Activated gamma-delta T cell (primary cell): ENCODE measurements around the gene TSPAN2.

Experiments
- DNase-seq: peaks from one replicate; lab custom pipeline; 2025; lab: John Stamatoyannopoulos, UW

The TSPAN2 gene

DNA sequence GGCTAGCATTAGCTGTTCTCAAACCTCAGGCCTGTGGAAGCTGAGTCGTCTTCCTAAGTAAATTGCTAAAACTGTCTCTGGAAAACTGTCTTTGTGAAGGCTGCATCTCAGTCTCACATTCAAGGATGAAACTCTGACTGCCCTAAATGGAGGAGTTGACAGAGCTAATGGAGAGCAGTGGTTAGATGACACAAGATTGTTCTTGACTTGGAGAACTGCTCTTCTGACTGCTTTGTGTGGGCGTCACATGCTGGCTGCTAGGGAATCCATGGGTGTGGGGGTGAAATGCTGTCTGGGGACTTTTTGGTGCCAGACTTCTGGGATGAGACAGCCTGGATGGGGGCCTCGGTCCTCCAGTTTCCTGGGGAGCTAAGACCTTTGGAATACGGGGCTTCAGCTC is 24.5 kb upstream of the TSPAN2 start:
- no peak for DNase-seq

DNA sequence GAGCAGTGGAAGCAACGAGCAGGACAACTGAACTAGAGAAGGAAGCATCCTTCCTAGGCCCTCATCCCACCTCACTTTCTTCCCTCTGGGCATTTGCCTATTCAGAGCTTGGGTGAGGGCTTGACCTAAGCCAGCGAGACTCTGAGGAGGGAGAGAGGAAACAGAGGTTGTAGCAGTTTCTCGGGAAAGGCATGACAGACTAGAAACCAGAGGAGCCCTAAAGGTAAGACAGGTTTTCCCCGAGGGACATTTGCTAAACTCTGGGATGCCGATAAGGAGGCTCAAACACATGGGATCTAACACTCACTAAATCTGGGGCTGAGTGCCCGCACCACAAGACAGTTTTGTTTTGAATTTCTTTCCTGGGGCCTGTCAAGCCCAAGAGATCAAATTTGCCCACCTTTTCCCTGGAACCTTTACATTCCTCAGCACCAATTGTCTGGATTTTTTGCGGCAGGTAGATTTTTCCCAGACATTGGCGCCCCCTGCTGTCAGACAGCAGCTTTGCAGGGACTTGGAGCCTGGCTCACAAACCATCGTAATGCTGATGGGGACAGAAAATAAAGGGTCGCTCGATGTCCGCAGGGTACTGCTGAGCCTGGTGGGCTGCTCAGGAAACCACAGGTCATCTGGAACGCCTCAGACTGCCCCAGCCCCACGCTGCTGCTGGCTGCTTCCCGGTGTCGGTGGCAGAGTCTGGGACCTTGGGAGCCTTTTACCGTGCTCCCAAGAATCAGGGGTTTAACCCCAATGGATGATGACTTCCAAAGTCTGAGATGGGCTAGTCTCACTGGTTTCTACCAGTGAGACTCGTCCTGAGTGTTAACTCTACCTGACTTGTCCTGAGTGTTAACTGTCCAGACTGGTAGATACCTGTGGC is 23.4 kb upstream of the TSPAN2 start:
- no peak for DNase-seq

DNA sequence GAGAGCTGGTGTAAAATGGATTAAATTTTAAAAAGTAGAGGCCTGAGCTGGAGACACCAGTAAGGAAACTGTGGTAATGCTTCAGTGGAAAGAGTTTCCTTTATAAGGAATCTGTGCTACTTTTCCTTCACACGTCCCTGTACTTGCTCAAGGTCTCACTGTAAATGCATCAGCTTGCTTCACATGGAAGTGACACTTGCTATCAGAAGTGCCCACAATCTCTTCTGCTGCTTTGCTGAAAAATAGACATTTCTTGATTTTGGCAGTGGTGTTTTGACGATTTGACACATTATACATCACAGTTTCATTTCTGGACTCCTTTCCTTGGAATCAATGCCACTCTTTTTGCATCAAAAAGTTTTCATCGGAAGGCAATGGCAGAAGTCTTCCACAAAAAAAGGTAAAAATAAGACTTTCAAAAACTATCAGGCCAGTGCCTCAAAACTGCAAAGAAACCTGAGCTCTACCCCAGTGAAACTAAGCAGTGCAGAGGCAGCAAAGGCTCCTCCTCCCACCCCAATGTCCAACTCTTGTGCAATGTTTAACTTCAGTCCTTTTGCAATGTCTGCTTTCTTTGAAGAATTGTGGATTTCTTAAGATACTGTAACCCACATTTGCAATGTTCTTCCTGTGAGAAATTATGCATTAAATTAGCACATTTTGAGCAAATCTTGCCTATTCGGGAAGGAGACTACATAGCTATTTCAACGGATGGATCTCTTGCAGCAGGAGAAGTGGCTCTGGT is 18.4 kb upstream of the TSPAN2 start:
- no peak for DNase-seq

DNA sequence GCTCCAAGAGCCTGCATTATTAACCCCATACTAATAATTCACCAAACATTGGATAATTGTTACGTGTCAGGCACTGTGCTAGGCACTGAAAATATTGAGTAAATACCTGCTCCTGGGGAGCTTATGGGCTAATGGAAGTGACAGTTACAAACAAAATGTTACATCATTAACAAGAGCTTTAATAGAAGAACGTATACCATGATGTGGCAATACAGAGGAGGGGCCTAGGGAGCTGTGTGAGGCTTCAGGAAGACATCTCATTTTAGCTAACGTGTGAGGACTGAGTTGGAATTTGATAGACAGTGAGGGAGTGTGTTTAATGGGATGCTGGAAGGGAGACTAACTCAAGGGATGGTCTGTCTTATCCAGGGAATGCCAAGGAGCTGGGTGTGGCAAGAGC is 16.5 kb upstream of the TSPAN2 start:
- DNase-seq, result no peak

DNA sequence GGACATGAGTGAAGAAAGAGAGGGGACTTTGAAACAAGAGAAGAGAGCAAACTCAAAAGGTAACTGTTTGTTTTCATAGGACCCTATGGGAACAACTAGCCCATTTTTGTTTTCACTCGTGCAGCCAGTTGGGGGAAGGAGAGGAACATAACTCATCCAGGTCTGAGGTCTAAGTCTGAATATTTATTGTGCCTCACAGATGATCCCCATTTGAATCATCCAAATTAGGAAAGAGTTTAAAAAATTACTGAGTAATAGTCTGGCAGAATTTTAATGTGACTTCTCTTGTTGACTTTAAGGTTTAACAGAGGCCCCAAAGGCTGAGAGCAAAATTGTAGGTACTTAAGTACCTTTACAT is 10.4 kb upstream of the TSPAN2 start:
- no peak for DNase-seq

DNA sequence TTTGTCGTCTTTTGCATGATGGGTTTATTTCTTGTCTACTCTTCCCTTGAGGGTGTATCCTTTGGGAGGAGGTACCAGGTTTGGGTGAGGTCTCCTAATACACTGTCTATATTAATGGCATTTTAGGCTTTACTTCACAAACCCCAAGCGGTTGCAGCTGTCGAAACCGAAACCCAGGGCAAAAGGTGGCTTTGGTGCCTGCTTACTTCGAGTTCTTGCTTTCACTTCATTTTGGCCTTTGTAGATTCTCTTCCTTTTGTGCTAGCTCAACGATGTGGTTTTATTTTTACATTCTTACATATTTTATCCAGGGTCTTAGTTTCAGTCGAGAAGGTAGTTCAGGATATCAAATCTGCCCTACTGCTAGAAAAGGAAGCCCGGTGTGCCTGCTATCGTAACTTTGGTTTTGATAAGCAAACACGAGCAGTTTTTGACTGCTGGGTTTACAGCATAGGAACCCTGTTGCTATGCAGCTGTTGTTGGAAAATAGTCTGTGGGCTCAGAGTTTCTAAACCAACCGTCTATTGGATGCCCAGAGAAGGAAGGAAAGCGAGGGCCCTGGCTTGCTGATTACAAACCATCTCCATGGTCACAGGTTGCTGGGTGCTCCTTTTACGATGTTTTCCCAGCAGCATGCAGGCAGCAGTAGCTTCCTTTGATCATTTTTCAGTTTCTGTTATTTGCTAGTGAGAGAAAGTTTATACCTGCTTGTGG is 9.8 kb upstream of the TSPAN2 start:
- no peak for DNase-seq

DNA sequence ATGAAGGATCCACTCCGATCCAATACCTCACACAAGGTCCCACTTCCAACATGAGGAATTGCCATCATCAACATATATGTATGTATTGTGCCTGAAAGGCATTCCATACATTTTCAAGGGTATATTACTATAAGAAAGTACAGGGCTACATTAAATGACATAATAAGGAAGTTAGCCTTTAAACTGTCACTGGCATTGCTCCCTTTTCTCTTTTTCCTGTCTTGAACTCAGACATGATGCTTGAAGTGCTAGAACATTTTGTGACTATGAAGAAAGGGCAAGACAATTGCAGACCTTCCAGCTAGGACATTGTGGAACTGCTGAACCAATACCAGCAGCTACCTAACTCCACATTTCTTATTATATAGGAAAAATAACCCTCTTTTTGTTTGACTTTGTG is 2.9 kb upstream of the TSPAN2 start:
- DNase-seq, result no peak

DNA sequence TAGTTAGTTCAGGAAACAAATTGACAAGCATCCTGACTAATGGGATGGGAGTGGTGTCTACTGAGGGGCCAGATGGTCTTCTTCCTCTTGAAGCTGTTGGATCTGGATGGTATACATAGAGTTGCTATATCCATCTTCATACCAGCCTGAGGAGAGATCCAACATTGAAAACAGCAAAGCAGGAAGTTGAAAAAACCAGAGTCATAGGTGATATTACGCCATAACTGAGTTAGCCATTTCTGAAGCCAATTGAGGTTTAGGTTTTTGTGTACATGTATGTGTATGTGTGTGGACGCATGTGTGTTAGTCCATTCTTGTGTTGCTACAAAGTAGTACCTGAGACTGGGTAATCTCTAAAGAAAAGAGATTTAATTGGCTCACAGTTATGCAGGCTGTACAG is 2.3 kb upstream of the TSPAN2 start:
- no peak for DNase-seq

DNA sequence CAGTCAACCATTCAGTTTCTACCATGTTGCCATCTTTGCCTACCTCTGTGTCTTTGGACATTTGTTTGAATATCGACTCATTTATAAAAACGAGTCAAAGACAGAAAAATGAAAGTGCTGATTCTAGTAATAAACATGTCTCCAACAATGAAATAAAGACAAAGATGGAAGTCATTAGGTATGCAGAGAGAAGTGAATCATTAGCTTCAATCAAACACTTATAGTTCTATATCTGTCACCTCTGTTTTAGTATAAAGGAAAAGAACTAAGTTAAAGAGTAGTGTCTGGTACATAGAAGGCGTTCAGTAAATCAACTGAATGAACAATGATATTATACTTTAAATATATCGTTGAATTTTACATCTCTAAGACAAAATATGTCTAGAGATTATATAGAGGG is 1.7 kb upstream of the TSPAN2 start:
- DNase-seq, result no peak

DNA sequence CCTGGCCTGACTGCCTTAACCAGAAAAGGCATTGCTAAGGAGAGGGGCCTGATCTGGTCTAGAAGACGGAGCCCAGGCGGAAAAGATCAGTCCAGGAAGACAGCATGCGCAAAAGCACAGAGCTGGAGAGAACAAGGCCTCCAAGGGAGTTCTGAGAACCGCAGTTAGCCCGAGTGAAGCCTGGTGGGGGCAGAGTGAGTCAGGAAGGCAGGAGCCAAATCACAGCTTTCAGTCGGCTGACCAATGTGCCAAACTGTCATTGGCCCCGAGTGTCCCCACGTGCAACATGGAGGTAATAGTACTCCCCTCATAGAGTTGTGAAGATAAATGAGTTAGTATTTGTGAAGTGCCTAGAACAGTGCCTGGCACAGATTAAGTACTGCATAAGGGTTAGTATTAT is 1.2 kb upstream of the TSPAN2 start:
- no peak for DNase-seq

DNA sequence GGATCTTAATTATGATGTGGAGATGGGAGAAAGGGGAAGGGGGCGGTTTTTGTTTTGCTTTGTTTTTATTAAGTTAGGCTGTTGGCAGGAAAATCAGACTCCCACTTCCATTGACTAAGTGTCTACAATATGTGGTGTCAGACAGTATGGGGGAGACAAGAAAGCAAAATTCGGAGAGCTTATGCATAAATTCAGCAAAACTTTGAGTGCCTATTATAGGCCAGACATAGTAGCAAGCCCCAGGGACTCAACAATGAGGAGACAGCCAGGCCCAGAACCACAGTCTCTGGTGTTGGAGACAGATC is 835 bp upstream of the TSPAN2 start:
- no peak for DNase-seq

DNA sequence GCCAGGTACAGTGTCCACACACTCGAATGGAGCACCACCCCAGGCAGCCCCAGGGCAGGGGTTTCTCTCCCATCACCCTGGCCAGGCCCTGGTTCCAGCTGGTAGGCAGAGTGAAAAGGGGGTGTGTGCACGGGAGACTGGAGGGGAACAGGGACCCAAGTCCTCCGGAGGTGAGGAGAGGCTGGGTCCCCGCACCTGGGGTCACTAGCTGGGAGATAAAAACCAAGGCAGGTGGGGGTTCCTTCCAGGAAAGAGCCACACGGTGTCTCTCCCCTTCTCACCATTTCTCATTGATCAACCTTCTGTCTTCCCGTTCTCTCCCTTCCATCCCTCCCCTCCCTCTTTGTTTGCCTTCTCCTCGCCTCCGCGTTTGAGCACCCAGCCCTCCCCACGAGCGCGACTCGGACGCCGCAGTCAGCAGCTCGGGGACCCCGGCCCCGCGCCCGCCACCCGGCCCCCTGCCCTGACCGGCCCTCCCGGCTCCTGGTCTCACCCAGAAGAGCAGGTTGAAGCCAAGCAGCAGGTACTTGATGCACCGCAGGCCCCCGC is 358 bp downstream of the TSPAN2 start:
- no peak for DNase-seq

DNA sequence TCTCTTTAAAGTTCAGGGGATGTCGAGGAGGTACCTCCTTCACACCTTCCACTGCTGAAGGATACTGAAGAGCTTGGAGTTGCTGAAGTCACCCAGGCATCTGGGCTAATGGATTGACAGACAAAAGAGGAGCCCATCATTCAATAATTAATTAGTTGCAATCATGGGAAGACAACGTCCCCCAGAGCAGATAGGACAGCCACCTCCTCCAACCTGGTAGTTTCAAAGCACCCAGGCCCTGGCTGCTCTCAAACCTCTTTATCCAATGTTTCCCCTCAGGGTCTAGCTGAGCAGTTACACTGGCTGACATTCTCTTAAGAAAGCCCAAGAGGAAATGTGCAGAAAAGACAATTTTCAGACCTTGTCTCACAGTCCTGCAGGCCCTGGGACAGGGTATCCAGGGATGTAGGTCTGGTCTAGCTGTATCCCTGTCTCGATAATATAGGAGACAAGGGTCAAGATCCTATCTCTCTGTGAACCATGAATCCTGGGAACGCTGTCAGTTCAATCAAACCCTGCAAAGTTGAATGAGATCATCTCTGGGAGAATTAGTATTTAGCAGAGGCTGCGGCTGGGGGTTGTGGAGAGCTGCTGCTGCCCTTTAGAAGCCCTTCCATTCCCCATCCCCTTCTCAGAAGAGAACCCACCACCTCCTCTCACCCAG is 1.1 kb downstream of the TSPAN2 start:
- no peak for DNase-seq

DNA sequence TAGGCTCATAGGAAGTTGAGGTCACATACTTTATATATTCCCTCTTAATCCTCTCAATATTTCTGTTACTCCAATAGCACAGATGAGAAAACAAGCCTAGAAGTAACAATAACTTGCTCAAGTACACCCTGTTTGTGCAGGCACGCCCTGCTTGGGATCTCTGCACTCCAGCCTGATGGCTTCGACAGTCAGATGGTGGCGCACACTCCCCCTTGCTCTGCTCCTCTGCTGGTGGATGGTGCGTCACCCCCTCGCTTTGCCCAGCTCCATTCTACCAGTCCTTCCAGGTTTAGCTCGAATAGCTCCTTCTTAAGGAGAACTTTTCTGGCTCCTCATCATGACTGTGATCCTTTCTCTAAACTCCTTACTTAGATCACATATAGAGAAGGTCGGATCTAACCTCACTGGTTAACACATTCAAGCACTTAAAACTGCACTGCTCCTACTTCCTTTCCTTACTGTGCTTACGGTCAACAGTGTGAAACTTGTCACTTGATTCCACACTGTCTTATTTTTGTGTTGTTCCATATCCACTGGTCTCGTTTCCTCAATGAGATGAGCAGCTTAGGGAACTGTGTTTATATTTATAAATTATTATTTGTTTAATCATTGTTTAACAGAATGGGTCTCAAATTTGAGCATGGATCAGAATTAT is 3.0 kb downstream of the TSPAN2 start:
- DNase-seq, result no peak

DNA sequence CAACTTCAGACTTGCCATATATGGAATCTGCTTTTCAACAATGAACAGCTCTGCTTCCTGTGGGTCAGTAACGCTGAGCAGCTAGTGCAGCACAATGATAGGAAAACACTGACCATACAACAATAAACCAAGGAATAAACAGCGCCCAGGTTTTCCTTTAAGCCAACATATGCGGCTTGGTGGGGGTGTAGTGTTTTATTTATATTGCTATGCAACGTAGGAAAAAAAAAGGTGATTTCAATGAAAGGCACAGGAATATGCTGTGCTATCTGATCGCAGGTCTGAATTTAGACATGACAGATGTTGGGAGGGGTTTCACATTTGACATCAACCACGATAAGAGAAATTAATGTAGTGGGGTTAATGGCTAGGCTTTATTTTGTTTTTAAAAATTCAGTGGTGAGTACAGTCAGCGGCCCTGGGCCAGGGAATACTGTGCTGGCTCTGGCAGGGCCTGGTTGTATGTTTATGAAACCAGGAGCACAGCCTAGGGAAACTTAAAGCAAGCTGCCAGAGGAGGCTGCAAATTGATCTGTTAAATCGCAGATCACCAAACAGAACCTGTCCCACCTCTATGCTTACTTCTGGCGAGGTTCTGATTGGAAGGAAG is 4.3 kb downstream of the TSPAN2 start:
- DNase-seq, result no peak

DNA sequence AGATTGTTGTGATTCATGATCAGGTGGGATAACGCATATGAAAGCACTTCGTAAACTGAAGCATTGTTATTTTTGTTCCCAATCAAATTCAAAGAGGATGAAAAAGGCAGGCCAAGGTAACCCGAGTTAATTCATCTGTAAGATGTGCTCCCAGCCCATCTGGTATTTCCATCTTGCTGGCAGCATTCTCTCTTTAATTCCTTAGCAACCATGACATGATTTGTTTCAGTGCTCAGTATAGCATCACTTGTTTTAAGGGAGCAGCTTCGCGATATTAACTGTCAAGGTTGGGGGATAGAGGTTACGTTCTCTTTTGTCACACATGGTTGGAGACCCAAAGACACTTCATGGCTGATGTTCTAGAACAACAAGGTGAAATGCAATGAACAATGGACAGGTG is 6.4 kb downstream of the TSPAN2 start:
- DNase-seq, result no peak

DNA sequence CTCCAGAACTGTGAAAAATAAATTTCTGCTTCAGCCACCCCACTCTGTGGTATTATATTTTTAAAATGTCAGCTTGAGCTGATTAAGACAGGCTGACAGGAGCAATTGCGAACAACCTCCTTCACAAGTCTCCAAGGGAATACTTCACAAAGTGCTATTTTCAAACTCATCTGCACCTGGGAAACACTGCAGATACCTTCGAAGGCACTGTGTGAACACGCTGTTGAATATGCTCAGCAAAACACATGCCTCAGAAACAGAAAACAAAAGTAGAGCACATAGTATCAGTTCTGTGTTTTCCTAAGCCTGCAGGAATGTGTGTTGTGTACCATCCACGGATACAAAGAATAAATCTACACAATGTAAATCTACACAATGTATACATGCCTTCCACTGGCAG is 10.6 kb downstream of the TSPAN2 start:
- no peak for DNase-seq

DNA sequence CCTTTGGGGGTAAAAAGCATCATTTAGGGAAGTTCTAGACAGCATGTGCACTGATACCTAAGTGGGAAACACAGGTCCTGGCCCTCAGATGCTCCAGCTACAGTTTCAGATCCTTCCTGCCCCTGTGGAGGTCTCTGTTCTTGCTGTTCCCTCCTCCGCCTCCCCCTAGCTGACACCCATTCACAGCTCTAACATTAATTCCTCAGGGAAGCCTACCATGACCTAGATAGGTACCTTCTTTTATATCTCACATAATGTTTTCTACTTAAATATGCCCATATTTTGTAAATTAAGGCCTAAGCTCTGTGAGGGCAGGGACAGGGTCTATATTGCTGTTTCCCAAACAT is 11.3 kb downstream of the TSPAN2 start:
- no peak for DNase-seq

DNA sequence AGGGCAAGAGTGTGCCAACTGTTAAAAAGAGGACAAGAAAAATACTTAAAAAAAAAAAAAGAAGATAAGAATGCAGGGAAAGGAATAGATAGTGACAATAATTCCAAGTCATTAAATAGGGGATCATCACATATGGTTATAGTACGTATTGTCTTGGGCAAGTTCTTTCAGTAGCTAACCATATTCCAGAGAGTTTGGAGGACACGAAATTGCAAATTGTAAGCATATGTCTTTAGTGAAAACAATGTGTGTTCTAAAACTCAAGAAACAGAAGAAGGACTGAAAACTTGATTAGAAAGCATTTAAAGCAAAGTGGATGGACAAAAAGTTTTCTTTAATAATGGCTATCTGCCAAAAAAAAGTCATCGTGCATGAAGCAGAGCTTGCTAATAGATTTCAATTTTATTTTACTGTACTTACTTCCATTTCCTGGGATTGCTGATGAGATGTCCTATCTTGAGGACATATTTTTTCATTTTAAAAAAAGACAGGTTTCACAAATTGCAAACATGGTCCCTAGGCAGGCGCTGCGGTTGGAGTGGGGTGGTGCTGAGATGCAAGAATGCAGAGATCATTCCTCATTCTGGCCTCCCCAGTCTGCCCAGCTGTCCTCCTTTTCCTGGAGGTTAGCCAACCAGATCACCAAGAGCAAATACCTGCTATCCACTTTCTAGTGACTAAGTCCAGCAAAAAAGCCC is 11.9 kb downstream of the TSPAN2 start:
- no peak for DNase-seq

DNA sequence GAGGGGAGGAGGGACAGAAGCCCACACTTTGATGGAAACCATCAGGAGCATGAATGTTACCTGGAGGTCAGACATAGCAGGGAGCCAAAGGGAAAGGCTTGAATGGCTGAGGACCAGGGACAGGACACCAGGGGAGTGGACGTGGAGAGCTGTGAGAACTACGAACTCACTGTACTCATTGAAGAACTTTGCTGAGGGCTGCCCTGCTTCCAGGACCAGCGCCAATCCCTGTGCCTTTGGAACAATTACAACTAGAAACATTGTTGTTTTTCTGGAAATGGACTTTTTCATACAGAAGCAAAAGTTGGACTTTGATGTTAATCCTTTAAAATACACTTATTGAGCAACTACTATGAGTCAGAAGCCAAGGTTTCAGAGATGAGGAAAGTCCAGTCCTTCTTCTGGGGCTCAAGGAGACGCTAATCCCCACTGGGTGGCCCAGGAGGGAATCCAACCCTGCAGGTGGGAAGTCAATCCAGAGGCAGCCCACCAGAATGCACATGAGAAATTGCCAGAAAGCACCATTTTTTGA is 12.9 kb downstream of the TSPAN2 start:
- DNase-seq, result no peak
